ENCODE results near the gene GABRB3. TPM values are rescaled to one million over a fixed set of nuclear protein-coding genes. Genes with fewer than 3 reads are reported as not detected.
A peak's percentile ranks its signal among the peaks of the same experiment; 100 is the strongest.

The GABRB3 gene
- total and polyA plus RNA-seq, 2 experiments from 2014 or later = 1.8 TPM

- TF ChIP-seq EZH2phosphoT487 (IDR thresholded peaks at IDR 0.05; ENCODE audit: low read depth, severe bottlenecking, unreplicated experiment) = no peak
- no peak for TF ChIP-seq CTCF (IDR thresholded peaks at IDR 0.05; ENCODE audit: poor library complexity)
- TF ChIP-seq EZH2 (IDR thresholded peaks at IDR 0.05; ENCODE audit: borderline replicate concordance) = no peak
- Histone ChIP-seq H3K79me2 (no peaks in the 10 kb centered on the region), H3K9me3 (ENCODE audit: low read depth) (no peaks in the 10 kb centered on the region), H2AFZ (no peak overlapping the region), H3K27me3 (no peaks in the 10 kb centered on the region), H3K4me2 (no peak overlapping the region), H3K4me1 (ENCODE audit: insufficient read depth) (no peaks in the 10 kb centered on the region), H4K20me1 (ENCODE audit: insufficient read depth, poor library complexity, severe bottlenecking) (no peaks in the 10 kb centered on the region), H3K27ac (no peak overlapping the region), H3K36me3 (replicated peaks; ENCODE audit: insufficient read depth, low read depth) (no peaks in the 10 kb centered on the region), H3K4me3 (no peak overlapping the region), H3K9me2 (replicated peaks; ENCODE audit: insufficient read depth) (no peaks in the 10 kb centered on the region)
- 65% methylated on average over 2 of the region's 2 CpGs for whole genome bisulfite sequencing (ENCODE audit: low lambda C conversion rate, missing lambda C conversion rate)
- no peak for DNase-seq (ENCODE audit: low spot score)
These were observed 114.6 kb downstream of the GABRB3 start for GRCh38 chr15:26658290-26658689.

GRCh38 chr15:26656080-26656479, 116.8 kb downstream of the GABRB3 start:
- TF ChIP-seq EZH2phosphoT487 (IDR thresholded peaks at IDR 0.05; ENCODE audit: low read depth, severe bottlenecking, unreplicated experiment) = no peak
- TF ChIP-seq EZH2 (IDR thresholded peaks at IDR 0.05; ENCODE audit: borderline replicate concordance) = no peak
- no peak for TF ChIP-seq CTCF (IDR thresholded peaks at IDR 0.05; ENCODE audit: poor library complexity)
- Histone ChIP-seq H3K4me2 (no peak overlapping the region), H4K20me1 (ENCODE audit: insufficient read depth, poor library complexity, severe bottlenecking) (no peaks in the 10 kb centered on the region), H3K27me3 (no peaks in the 10 kb centered on the region), H3K4me1 (ENCODE audit: insufficient read depth) (no peaks in the 10 kb centered on the region), H3K9me3 (ENCODE audit: low read depth) (no peaks in the 10 kb centered on the region), H3K79me2 (no peaks in the 10 kb centered on the region), H2AFZ (no peak overlapping the region), H3K9me2 (replicated peaks; ENCODE audit: insufficient read depth) (no peaks in the 10 kb centered on the region), H3K4me3 (no peak overlapping the region), H3K27ac (no peak overlapping the region), H3K36me3 (replicated peaks; ENCODE audit: insufficient read depth, low read depth) (no peaks in the 10 kb centered on the region)
- DNase-seq (ENCODE audit: low spot score) = peak; percentile 15
- WGBS (ENCODE audit: low lambda C conversion rate, missing lambda C conversion rate) = 72% methylated on average over 6 of the region's 6 CpGs

GRCh38 chr15:26651909-26652308, 121.0 kb downstream of the GABRB3 start:
- no peaks in the 10 kb centered on the region for H3K9me2 ChIP-seq (replicated peaks; ENCODE audit: insufficient read depth)
- no peaks in the 10 kb centered on the region for H3K27me3 ChIP-seq
- no peak for TF ChIP-seq EZH2 (IDR thresholded peaks at IDR 0.05; ENCODE audit: borderline replicate concordance)
- no peaks in the 10 kb centered on the region for H4K20me1 ChIP-seq (ENCODE audit: insufficient read depth, poor library complexity, severe bottlenecking)
- H3K4me1 ChIP-seq (ENCODE audit: insufficient read depth) = no peaks in the 10 kb centered on the region
- H3K4me3 ChIP-seq = no peak overlapping the region
- no peaks in the 10 kb centered on the region for H3K9me3 ChIP-seq (ENCODE audit: low read depth)
- DNase-seq (ENCODE audit: low spot score) = no peak
- H3K36me3 ChIP-seq (replicated peaks; ENCODE audit: insufficient read depth, low read depth) = no peaks in the 10 kb centered on the region
- H2AFZ ChIP-seq = no peak overlapping the region
- H3K4me2 ChIP-seq = no peak overlapping the region
- H3K79me2 ChIP-seq = no peaks in the 10 kb centered on the region
- 89% methylated on average over 1 of the region's 1 CpG for WGBS (ENCODE audit: low lambda C conversion rate, missing lambda C conversion rate)
- no peak overlapping the region for H3K27ac ChIP-seq

GRCh38 chr15:26648676-26649075, 124.2 kb downstream of the GABRB3 start:
- Histone ChIP-seq H3K9me3 (ENCODE audit: low read depth) (no peaks in the 10 kb centered on the region), H3K4me2 (no peak overlapping the region), H3K4me1 (ENCODE audit: insufficient read depth) (no peaks in the 10 kb centered on the region), H3K36me3 (replicated peaks; ENCODE audit: insufficient read depth, low read depth) (no peaks in the 10 kb centered on the region), H3K27ac (no peak overlapping the region), H3K79me2 (no peaks in the 10 kb centered on the region), H3K4me3 (no peak overlapping the region), H2AFZ (no peak overlapping the region), H4K20me1 (ENCODE audit: insufficient read depth, poor library complexity, severe bottlenecking) (no peaks in the 10 kb centered on the region), H3K9me2 (replicated peaks; ENCODE audit: insufficient read depth) (no peaks in the 10 kb centered on the region), H3K27me3 (no peaks in the 10 kb centered on the region)
- no peak for TF ChIP-seq EZH2 (IDR thresholded peaks at IDR 0.05; ENCODE audit: borderline replicate concordance)
- TF ChIP-seq EZH2phosphoT487 (IDR thresholded peaks at IDR 0.05; ENCODE audit: low read depth, severe bottlenecking, unreplicated experiment) = no peak
- no peak for TF ChIP-seq CTCF (IDR thresholded peaks at IDR 0.05; ENCODE audit: poor library complexity)
- DNase-seq (ENCODE audit: low spot score) = no peak
- WGBS (ENCODE audit: low lambda C conversion rate, missing lambda C conversion rate) = 87% methylated on average over 6 of the region's 6 CpGs
